ENCODE data around the gene PHF19. TPM values are rescaled to one million over a fixed set of nuclear protein-coding genes. Genes with fewer than 3 reads are reported as not detected.

Gene PHF19
- total RNA-seq, 1 experiment from 2014 or later: 66.8 TPM

DNA sequence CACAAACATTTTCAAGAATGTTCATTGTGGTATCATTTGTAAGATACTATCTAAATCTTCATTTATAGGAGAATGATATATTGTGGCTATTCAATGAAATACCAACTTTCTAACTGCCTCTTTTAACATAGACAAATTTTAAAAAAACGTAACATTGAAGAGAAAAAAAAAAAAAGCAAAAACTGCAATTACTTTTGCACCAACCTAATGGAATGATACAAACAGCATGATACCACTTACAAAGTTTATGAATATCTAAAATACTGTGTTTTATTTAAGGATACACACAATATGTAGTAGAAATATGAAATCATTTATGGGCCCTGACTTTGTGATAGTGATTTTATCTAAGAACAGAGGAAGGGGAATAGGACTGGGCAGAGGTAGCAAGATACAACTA, 58.4 kb downstream of the PHF19 start:
- TF ChIP-seq, protein P1, sequence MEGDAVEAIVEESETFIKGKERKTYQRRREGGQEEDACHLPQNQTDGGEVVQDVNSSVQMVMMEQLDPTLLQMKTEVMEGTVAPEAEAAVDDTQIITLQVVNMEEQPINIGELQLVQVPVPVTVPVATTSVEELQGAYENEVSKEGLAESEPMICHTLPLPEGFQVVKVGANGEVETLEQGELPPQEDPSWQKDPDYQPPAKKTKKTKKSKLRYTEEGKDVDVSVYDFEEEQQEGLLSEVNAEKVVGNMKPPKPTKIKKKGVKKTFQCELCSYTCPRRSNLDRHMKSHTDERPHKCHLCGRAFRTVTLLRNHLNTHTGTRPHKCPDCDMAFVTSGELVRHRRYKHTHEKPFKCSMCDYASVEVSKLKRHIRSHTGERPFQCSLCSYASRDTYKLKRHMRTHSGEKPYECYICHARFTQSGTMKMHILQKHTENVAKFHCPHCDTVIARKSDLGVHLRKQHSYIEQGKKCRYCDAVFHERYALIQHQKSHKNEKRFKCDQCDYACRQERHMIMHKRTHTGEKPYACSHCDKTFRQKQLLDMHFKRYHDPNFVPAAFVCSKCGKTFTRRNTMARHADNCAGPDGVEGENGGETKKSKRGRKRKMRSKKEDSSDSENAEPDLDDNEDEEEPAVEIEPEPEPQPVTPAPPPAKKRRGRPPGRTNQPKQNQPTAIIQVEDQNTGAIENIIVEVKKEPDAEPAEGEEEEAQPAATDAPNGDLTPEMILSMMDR (conservative IDR thresholded peaks at IDR 0.05): no peak
- Histone ChIP-seq H3K9ac (ENCODE audit: extremely low read depth, insufficient read length, low read length) (no peak overlapping the region), H3K14ac (ENCODE audit: insufficient read depth, low read length) (no peak overlapping the region), H4K5ac (ENCODE audit: insufficient read length, low read depth, low read length) (no peak overlapping the region), H2BK120ac (ENCODE audit: low read depth, low read length, poor library complexity, severe bottlenecking) (no peak overlapping the region), H2BK5ac (ENCODE audit: insufficient read length, low read length) (no peak overlapping the region), H3K4ac (ENCODE audit: low read depth, low read length) (no peak overlapping the region), H3K79me1 (ENCODE audit: insufficient read depth, low read depth, low read length, poor library complexity, severe bottlenecking) (no peaks in the 10 kb centered on the region), H4K91ac (ENCODE audit: insufficient read length, low read depth, low read length) (no peak overlapping the region), H4K20me1 (ENCODE audit: control insufficient read depth, insufficient read depth, insufficient read length) (no peaks in the 10 kb centered on the region), H3K18ac (ENCODE audit: insufficient read length, low read depth, low read length) (no peak overlapping the region), H2BK12ac (ENCODE audit: insufficient read length, low read depth, low read length) (no peak overlapping the region), H3K23ac (ENCODE audit: insufficient read length, low read depth, low read length) (no peak overlapping the region), H3K9me3 (ENCODE audit: control insufficient read depth, low read depth, low read length) (no peaks in the 10 kb centered on the region), H2AK5ac (ENCODE audit: insufficient read length, low read length) (no peak overlapping the region), H3K23me2 (ENCODE audit: insufficient read length, low read depth, low read length, poor library complexity, severe bottlenecking) (no peaks in the 10 kb centered on the region), H2BK15ac (ENCODE audit: low read depth, low read length) (no peak overlapping the region), H3K27ac (ENCODE audit: insufficient read length, low read depth, low read length) (no peak overlapping the region), H4K8ac (replicated peaks; ENCODE audit: insufficient read length, low read depth, low read length) (no peak overlapping the region), H3K27me3 (ENCODE audit: insufficient read depth, low read length) (no peaks in the 10 kb centered on the region), H2BK20ac (ENCODE audit: low read depth, low read length, poor library complexity, severe bottlenecking) (no peak overlapping the region), H3K4me1 (ENCODE audit: insufficient read depth, low read length) (no peaks in the 10 kb centered on the region), H2AFZ (ENCODE audit: low read length) (no peak overlapping the region), H3K56ac (ENCODE audit: insufficient read length, low read depth, low read length) (no peak overlapping the region), H3K4me2 (ENCODE audit: insufficient read depth, insufficient read length, low read length) (no peak overlapping the region), H3K79me2 (ENCODE audit: insufficient read depth, low read length) (no peaks in the 10 kb centered on the region), H3T11ph (ENCODE audit: low read length) (no peak overlapping the region)
- Mint-ChIP-seq H3K9me3 (no peaks in the 10 kb centered on the region), H3K4me1 (no peaks in the 10 kb centered on the region), H3K36me3 (ENCODE audit: insufficient read depth in 1 of 3, low read depth in 3 of 3) (peaks cover 2 to 71% (median 64%) of the 10 kb centered on the region in 3 experiments; a peak in 5 of 7 replicates), H3K27me3 (ENCODE audit: low read depth) (no peaks in the 10 kb centered on the region), H3K27ac (no peak overlapping the region), H3K4me3 (no peak overlapping the region)
- DNase-seq: no peak
- WGBS (ENCODE audit: extremely low coverage, insufficient read length, low lambda C conversion rate): no CpG with 5 or more reads among the region's 1 CpG

All from H9 (cell line).